Motor neuron (in vitro differentiated cells): ENCODE results near the gene CAMTA1. TPM values are rescaled to one million over a fixed set of nuclear protein-coding genes. Genes with fewer than 3 reads are reported as not detected.

Experiments used
- ATAC-seq, 8 experiments: fragments of 200-7000 bp; cut with Tn5 transposase; replicated peaks in 6 of 8; 2 replicates each; pipeline ENCODE4 v1.8.0; 2021; ENCODE audit warnings: mild to moderate bottlenecking in 8 of 8, moderate library complexity in 8 of 8
- H3K27ac ChIP-seq, 2 donors: fragments of 250-450 bp; sonication (Bioruptor Pico); 2 replicates each; pipeline ENCODE4 v1.9.0; 2021; ENCODE audit warnings: antibody characterized with exemption in 2 of 2, mild to moderate bottlenecking in 2 of 2, moderate library complexity in 1 of 2
- H3K4me1 ChIP-seq, 2 donors: fragments of 250-450 bp; sonication (Bioruptor Pico); replicated peaks in 1 of 2; 2 replicates each; pipeline ENCODE4 v1.6.1; 2021; ENCODE audit warnings: antibody characterized with exemption in 2 of 2, mild to moderate bottlenecking in 2 of 2, moderate library complexity in 1 of 2
- H3K4me3 ChIP-seq, 5 donors: fragments of 250-450 bp; sonication (Bioruptor Pico); 2 replicates each; pipeline ENCODE4 v1.9.0; 2021; ENCODE audit warnings: antibody characterized with exemption in 5 of 5, mild to moderate bottlenecking in 5 of 5, moderate library complexity in 4 of 5
- WGBS, 10 experiments: fragments of 450-650 bp; shearing (Covaris generic); methylation state at CpG; one replicate each; pipeline ENCODE4 v1.0.0; 2022; 5-methylcytosine and 5-hydroxymethylcytosine counted together
- in situ Hi-C, 9 experiments: fragments of 400-800 bp; cut with MboI; loops; one replicate each; pipeline ENCODE4 v1.15.0; 2021; ENCODE audit warnings: low sequenced_read_pairs in 9 of 9, low pct_unique_long_range_greater_than_20kb in 2 of 9; ENCODE audit not compliant: unreplicated experiment in 9 of 9
- total RNA-seq, 8 experiments: library from RNA; unstranded; fragments of 300-600 nt; gene quantifications; 2 replicates each; pipeline versions ENCODE4 v1.2.3 to v1.2.4, GENCODE V29; 2022

The CAMTA1 gene
- total RNA-seq, 8 experiments from 2014 or later = 38.5 to 145 (median 77.6) TPM

- ATAC-seq = peak in 1 of 8 experiments; percentile 14
- Histone ChIP-seq H3K4me3 (no peak overlapping the region), H3K4me1 (peaks cover 35 to 40% of the 10 kb centered on the region in 2 donors), H3K27ac (peak overlapping the region; percentile 21 to 43)
- 20 to 75% (median 60%) methylated on average over 1 to 10 of the region's 15 CpGs for WGBS, 10 experiments
- in situ Hi-C loops = no loop called here
These were observed 716.7 kb downstream of the CAMTA1 start for GRCh38 chr1:7501723-7502603.

GRCh38 chr1:7503691-7504437, 718.6 kb downstream of the CAMTA1 start:
- Histone ChIP-seq H3K4me3 (no peak overlapping the region), H3K27ac (no peak overlapping the region), H3K4me1 (peaks cover 40 to 44% of the 10 kb centered on the region in 2 donors)
- in situ Hi-C loops = no loop called here
- 40 to 100% (median 69%) methylated on average over 1 to 6 of the region's 18 CpGs; no CpG with 5 or more reads in 4 of the 10 experiments for WGBS, 10 experiments
- no peak for ATAC-seq

GRCh38 chr1:7504438-7504720, 719.1 kb downstream of the CAMTA1 start:
- no peak for ATAC-seq
- H3K4me1 ChIP-seq = peaks cover 45 to 50% of the 10 kb centered on the region in 2 donors
- H3K4me3 ChIP-seq = no peak overlapping the region
- in situ Hi-C loops = no loop called here
- WGBS, 10 experiments = 80 to 82% (median 80%) methylated on average over 1 to 2 of the region's 2 CpGs; no CpG with 5 or more reads in 7 of the 10 experiments
- H3K27ac ChIP-seq = no peak overlapping the region

GRCh38 chr1:7505094-7505770, 720.0 kb downstream of the CAMTA1 start:
- no peak overlapping the region for H3K27ac ChIP-seq
- in situ Hi-C loops = no loop called here
- H3K4me1 ChIP-seq = peaks cover 50 to 58% of the 10 kb centered on the region in 2 donors
- H3K4me3 ChIP-seq = no peak overlapping the region
- WGBS, 10 experiments = 74 to 100% (median 92%) methylated on average over 1 to 9 of the region's 14 CpGs; no CpG with 5 or more reads in 5 of the 10 experiments
- ATAC-seq = no peak

- in situ Hi-C loops = no loop called here
- H3K27ac ChIP-seq = no peak overlapping the region
- no peak for ATAC-seq
- no peak overlapping the region for H3K4me3 ChIP-seq
- peaks cover 43 to 52% of the 10 kb centered on the region in 2 donors for H3K4me1 ChIP-seq
- WGBS, 10 experiments = 60 to 88% (median 80%) methylated on average over 1 to 12 of the region's 16 CpGs; no CpG with 5 or more reads in 4 of the 10 experiments
These were observed 720.7 kb downstream of the CAMTA1 start for GRCh38 chr1:7505771-7506453.

- 63 to 98% (median 89%) methylated on average over 2 to 9 of the region's 10 CpGs for WGBS, 10 experiments
- ATAC-seq = no peak
These were observed 721.4 kb downstream of the CAMTA1 start for GRCh38 chr1:7506454-7507284.

GRCh38 chr1:7507285-7508019, 722.2 kb downstream of the CAMTA1 start:
- Histone ChIP-seq H3K4me3 (no peak overlapping the region), H3K4me1 (peaks cover 28 to 37% of the 10 kb centered on the region in 2 donors), H3K27ac (no peak overlapping the region)
- in situ Hi-C loops = no loop called here
- no peak for ATAC-seq
- WGBS, 10 experiments = 72 to 100% (median 91%) methylated on average over 1 to 9 of the region's 21 CpGs; no CpG with 5 or more reads in 4 of the 10 experiments

More at GRCh38 chr1:7506454-7507284, 721.4 kb downstream of the CAMTA1 start:
- H3K4me1 ChIP-seq = peaks cover 35 to 45% of the 10 kb centered on the region in 2 donors
- H3K4me3 ChIP-seq = no peak overlapping the region
- in situ Hi-C loops = no loop called here
- H3K27ac ChIP-seq = no peak overlapping the region

GRCh38 chr1:7508052-7508933, 723.0 kb downstream of the CAMTA1 start:
- in situ Hi-C loops = no loop called here
- H3K4me1 ChIP-seq = peaks cover 26 to 35% of the 10 kb centered on the region in 2 donors

GRCh38 chr1:7508934-7509519, 723.8 kb downstream of the CAMTA1 start:
- peak in 5 of 8 experiments; percentile 36 to 57 (median 45) for ATAC-seq
- in situ Hi-C loops = no loop called here
- H3K27ac ChIP-seq = peak overlapping the region in 1 of 2 donors; percentile 0
- no peak overlapping the region for H3K4me3 ChIP-seq
- peaks cover 23 to 28% of the 10 kb centered on the region in 2 donors for H3K4me1 ChIP-seq
- WGBS, 10 experiments = 20 to 80% (median 62%) methylated on average over 3 to 11 of the region's 11 CpGs; no CpG with 5 or more reads in 2 of the 10 experiments

More at GRCh38 chr1:7508052-7508933, 723.0 kb downstream of the CAMTA1 start:
- WGBS, 10 experiments = 50 to 85% (median 74%) methylated on average over 2 to 13 of the region's 16 CpGs; no CpG with 5 or more reads in 5 of the 10 experiments
- H3K27ac ChIP-seq = peak overlapping the region; percentile 3 to 29
- peak in 5 of 8 experiments; percentile 20 to 73 (median 50) for ATAC-seq
- no peak overlapping the region for H3K4me3 ChIP-seq

- H3K27ac ChIP-seq = no peak overlapping the region
- H3K4me1 ChIP-seq = peaks cover 23 to 28% of the 10 kb centered on the region in 2 donors
- in situ Hi-C loops = no loop called here
- WGBS, 10 experiments = 40 to 69% (median 60%) methylated on average over 1 to 7 of the region's 7 CpGs; no CpG with 5 or more reads in 2 of the 10 experiments
- H3K4me3 ChIP-seq = no peak overlapping the region
- no peak for ATAC-seq
These were observed 724.3 kb downstream of the CAMTA1 start for GRCh38 chr1:7509598-7509997.
